ENCODE data around the gene ANKRD33B.

ANKRD33B gene

GRCh38 chr5:10676946-10677345 lies 113.1 kb downstream of the ANKRD33B start:
- no peak for TF ChIP-seq CTCF (conservative IDR thresholded peaks at IDR 0.05; ENCODE audit: low read depth, low read length)
- no peak overlapping the region for H3K4me3 ChIP-seq (ENCODE audit: low read depth, low read length)
- no peak for DNase-seq (ENCODE audit: low read depth)

- TF ChIP-seq CTCF (conservative IDR thresholded peaks at IDR 0.05; ENCODE audit: low read depth, low read length) = no peak
- DNase-seq (ENCODE audit: low read depth) = no peak
- no peak overlapping the region for H3K4me3 ChIP-seq (ENCODE audit: low read depth, low read length)
These were observed 113.7 kb downstream of the ANKRD33B start for GRCh38 chr5:10677533-10677932.

GRCh38 chr5:10678244-10678643 lies 114.4 kb downstream of the ANKRD33B start:
- no peak for TF ChIP-seq CTCF (conservative IDR thresholded peaks at IDR 0.05; ENCODE audit: low read depth, low read length)
- DNase-seq (ENCODE audit: low read depth) = no peak
- no peak overlapping the region for H3K4me3 ChIP-seq (ENCODE audit: low read depth, low read length)

GRCh38 chr5:10679336-10679988 lies 115.6 kb downstream of the ANKRD33B start:
- no peak for DNase-seq (ENCODE audit: low read depth)
- no peak for TF ChIP-seq CTCF (conservative IDR thresholded peaks at IDR 0.05; ENCODE audit: low read depth, low read length)
- H3K4me3 ChIP-seq (ENCODE audit: low read depth, low read length) = no peak overlapping the region

- no peak for TF ChIP-seq CTCF (conservative IDR thresholded peaks at IDR 0.05; ENCODE audit: low read depth, low read length)
- DNase-seq (ENCODE audit: low read depth) = no peak
- no peak overlapping the region for H3K4me3 ChIP-seq (ENCODE audit: low read depth, low read length)
These were observed 117.1 kb downstream of the ANKRD33B start for GRCh38 chr5:10680876-10681481.

- DNase-seq (ENCODE audit: low read depth) = no peak
- no peak for TF ChIP-seq CTCF (conservative IDR thresholded peaks at IDR 0.05; ENCODE audit: low read depth, low read length)
- no peak overlapping the region for H3K4me3 ChIP-seq (ENCODE audit: low read depth, low read length)
These were observed 118.1 kb downstream of the ANKRD33B start for GRCh38 chr5:10681731-10682679.
